ENCODE data around the gene ZNRF1.
A peak's percentile ranks its signal among the peaks of the same experiment; 100 is the strongest.

Gene ZNRF1

DNA sequence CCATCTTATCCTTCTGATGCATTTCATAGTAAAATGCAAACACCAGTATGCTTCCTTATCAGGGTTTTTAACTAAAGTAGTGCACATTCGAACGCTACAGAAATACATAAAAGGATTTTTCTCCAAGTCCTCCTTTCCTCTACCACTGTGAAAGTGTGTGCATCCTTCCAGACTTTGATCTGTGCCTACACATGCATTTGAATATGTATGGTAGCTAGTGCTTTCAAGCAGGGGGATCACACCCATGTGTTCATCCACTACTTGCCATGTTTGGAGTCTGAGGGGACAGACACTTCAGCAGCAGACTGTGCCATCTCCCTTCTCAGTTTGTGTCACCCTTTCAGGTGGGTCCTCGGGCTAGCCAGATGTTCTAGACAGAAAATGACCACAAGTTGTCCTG, 102.8 kb downstream of the ZNRF1 start:
- DNase-seq, result no peak

DNA sequence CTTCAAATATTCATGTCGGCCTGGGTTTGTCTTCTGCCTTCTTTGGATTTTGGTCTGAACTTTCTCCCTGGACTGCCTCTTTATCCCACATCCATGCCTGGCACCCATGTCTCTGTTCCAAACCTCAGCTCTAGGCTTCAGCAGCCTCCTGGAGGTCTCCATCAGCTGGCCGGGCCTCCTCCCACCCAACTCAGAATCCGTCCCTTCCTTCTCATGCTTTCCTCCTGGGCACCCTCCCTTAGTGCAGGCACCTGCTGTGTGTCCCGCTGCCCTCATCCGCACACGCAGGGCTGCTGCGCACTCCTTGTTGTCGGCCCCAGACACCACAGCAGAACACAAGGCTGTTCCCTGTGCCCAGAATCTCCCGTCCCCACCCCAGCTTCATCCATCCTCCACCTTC, 103.8 kb downstream of the ZNRF1 start:
- no peak for DNase-seq

DNA sequence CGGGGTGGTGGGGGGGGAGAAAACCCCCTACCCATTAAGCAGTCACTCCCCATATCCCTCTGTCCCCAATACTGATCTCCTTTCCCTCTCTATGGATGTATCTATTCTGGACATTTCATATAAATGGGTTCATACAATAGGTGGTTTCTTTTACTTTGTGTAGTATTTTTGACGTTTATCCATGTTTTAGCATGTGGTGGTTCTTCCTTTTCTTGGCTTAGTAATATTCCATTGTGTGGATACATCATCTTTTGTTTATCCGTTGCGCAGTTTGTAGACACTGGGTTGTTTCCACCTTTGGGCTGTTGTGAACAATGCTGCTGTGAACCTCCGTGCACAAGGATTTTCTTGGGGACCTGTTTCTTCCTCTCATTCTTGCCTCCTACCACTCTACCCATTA, 105.2 kb downstream of the ZNRF1 start:
- no peak for DNase-seq

DNA sequence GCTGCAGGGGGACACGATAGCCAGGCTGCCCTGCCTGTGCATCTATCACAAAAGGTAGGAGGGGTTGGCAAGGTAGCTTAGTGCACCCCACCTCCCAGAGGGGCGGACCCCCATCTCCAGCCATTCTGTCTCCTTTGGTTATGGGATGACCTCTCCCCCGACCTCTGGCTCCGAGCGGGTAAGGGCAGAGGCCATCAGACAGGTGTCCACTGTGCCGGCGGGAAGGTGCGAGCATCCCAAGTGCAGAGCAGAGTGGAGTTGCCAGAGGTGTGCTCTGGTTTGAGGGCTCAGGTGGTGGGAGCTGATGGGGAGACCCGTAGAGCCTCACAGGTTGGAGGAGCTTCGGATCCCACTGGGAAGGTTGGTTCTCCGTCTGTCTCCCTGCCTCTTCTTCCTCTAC, 106.0 kb downstream of the ZNRF1 start:
- DNase-seq, result no peak

DNA sequence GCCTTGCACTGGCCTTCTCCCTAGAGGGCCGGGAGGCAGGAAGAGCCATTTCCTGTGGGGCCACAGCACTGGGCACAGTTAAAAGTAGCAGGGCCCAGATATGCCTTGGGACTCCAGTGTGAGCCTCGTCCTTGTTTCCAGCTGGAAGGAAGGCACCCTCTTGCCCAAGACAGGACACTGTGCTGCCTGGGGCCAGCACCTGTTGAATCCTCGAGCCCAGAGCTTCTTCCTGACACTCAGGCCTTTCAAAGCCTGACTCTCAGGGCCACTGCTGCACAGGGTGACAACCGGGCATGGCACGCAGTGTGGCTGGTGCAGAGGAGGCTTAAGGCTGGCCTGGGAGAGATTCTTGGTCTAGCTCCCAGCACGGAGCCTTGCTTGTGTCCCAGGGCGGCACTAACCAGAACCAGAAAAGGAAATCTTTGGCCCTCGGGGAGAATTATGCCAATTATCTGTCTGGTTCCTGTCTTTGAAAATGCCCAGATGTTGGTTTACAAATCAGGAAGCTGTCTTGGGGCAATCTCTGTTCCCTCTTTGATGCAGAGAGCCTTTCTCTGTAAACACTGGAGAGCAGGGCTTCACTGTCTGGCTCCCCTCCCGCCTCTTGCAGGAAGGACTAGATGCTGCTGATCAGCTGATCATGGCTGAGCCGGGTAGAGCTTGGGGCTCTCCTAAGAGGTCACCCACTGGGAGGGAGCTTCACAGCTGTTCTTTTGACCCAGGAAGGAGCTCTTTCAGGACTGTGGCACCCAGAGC, 106.7 kb downstream of the ZNRF1 start:
- no peak for DNase-seq

DNA sequence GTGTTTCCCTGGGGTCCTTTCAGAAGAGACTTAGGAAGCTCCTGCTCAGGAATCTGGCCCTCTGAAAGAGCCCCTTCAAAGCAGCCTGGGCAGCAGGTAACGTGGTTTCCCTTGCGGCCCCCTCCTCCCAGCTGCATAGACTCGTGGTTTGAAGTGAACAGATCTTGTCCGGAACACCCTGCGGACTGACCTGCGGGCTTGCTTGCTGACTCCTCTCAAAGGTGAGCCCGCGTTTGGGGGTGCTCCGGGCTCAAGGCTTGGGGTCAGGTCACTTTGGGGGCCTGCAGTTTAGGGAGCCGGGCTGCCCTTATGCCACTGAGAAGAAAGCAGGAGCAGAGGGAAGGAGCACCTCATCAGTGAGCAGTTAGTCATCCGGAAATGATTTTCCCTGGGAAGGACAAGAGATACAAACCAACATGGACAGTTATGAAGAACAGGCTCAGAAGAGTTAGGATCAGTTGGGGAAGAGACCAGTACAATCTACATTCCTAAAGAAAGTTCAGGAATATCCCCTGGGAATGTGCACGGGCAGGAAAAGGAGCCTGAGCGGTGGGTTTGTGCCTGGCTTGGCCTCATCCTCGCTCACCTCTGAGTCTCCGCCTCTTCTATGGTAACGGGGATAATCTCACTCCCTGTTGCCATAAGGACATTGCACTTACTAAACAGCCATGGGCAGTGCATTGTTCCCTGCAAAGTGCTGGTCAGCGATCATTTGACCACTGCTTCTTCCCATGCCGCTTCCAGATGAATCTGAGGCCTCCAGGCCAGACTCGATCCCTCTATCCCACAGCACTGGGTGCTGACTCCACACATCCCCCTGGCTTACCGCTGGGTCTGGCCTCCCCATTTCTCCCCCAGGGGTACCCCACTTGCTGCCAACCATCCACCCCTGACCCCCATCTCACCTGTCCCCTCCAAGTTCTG, 107.8 kb downstream of the ZNRF1 start:
- no peak for DNase-seq

DNA sequence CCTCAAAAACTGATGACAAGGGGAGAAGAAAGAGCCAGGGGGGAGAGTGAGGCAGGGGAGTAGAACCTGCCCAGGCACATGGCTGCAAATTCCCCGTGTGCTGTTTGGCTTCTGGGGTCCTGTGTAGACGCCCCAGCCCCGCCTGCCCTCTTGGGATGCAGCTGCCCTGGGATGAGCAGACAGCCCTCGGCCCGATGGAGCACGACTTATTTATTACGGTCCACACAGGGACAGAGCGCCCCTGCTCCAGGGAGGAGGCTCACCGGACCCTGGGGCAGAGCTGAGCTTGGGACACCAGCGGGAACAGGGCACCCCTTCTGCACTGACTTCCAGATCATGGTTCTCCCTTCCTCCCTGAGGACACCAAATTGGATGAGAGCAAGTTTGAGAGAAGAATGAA, 108.7 kb downstream of the ZNRF1 start:
- DNase-seq, result no peak

DNA sequence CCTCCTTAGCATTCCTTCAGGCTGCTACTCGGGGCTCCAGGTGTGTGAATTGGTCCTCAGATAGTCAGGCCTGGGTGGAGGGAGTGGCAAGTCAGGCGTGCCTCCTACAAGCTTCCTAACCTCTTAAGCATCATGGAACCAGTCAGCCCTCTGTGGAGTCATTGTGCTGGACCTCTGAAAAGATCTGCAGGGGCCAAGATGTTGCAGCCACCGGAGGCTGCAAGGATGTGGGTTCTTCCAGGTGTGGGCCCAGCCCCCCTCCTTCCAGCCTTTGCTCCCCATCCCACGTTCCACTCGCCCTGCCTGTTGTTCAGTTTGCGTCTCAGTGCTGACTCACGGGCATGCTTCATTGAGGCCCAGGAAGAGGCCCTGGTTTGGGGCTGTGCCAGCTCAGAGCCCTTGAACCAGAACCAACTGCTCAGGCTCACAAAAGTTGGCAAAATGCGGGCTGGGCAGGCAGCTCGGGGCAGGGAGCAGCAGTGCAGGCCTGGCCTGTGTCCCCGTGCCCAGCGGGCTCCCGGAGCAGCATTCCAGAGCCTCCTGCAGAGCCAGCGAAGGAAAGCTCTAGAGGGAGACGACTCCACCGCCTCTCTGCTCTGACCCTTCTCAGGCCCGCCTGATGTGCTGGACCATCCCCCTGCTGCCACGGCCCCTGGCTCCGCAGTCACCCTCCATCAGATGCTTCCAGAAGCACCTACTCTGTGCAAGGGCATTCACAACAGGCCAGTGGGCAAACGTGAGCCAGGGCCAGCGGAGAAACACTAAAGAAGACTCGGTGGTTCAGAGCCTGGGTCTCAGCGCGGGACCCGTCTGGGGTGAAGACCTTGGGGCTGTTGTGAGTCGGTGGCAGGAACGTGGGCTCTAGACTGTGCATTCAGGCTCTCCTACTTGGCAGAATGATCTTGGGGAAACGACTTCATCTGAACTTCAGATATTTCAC, 110.2 kb downstream of the ZNRF1 start:
- DNase-seq, result peak; percentile 67

DNA sequence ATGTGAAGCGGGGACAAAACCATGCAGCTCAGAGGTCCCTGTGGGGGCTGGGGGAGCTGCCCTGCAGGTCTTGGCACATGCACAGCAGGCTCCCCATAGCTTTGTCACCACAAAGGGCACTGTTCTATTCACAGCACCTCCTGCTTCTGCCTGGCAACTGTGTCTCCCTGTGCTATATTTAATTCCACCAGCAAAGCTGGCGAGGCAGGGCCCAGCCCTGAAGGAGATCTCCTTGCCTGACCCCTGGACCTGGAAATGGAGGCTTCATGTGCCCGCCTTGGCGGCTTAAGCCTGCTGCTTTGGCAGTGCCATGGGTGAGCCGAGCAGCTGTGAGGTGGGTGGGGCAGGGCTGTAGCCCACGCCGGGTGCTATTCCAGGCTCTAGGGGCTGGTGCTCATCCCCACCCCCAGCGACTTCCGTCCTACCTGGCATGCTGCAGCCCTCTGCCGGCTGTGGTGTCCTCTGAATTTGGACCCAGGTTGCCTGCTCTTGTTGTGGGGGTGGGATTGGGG, 111.0 kb downstream of the ZNRF1 start:
- peak; percentile 32 for DNase-seq

DNA sequence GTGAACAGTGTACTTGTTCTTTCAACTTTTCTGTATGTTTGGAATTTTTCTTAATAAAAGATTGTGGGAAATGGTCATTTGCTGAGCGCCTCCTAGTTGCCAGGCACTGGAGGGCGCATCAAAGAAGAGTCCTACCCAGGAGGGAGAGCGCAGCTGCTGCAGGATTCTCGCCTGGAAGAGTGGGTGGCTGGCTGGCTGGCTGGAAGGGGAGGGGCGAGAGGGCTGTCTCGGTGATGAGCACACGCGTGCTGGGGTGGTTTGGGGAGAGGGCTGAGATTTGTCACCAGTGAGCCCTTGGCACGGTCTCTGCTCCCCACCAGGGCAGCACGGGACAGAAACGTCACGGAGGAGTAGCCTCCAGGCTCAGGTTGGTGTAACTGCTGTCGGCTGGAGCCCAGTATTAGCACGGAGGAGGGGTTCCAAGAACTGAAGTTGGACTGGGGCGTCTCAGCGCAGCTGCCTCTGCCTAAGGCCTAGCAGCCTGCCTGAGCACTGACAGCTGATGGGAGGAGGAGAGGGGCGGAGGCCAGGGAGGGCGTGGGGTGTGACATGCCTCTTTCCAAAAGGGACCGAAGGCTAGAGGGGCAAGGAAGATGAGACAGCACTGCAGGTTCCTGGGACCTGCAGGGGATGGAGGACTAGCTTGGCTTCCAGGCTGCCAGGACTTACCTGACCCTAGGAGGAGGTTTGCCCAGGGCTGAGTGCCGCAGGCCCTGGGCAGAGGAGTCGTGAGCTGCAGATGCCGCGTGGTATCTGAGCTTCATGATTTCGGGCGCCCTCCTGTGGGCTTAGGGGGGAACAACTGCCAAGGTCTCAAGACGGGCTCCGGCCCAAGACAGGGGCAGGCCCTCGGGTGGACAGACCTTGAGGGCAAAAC, 112.1 kb downstream of the ZNRF1 start:
- DNase-seq, result peak; percentile 80

DNA sequence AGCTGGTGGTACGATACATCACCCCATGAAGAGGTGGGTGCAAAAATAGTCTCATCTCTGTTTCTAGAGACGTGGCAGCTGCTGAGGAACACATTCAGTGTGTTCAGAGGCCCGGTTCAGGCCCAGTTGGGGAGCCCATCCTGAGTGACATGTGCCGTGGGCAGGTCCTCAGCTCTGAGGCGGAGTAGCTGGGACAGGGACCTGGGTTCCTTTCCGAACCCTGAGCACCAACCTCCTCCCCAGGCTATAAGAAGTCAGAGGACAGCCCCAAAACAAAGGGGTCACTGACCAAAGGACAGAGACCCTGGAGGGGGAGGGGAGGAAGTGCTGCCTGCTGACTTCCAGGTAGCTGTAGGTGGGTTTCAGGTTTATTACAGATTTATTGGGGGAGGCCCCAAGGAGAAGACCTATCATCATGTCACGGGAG, 112.7 kb downstream of the ZNRF1 start:
- no peak for DNase-seq

DNA sequence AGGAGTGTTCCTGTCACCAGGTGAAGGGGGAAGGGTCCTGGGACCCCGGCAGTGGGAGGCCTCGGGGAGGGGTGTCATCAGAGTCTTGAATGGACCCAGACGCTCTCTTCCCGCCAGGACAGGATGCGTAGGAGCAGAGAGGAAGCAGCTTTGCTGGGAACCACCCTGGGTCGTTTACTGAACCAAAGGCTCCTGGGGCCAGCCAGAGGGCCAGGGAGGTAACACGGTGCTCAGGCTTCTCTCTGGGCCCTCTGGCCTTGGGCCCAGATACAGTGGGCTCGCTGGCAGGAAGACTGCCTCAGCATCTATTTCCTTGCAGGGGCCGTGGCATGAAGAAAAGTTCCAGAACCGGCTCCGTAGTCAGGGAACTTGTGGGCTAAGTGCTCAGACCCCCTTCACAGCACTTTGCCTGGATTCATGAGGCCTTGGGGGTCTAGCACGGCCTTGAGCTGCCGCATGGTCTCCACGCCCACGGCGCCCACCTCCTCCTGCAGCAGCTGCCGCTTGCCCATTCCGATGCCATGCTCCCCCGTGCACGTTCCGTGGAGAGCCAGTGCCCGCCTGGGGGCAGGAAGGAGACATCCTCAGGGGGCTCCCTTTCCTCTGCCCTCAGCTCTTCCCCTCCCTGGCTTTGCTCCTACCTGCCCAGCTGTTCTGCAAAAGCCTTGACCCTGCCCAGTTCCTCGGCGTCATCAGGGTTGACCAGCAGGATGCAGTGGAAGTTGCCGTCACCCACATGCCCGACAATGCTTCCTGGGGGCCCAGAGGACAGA, 113.3 kb downstream of the ZNRF1 start:
- DNase-seq, result no peak

DNA sequence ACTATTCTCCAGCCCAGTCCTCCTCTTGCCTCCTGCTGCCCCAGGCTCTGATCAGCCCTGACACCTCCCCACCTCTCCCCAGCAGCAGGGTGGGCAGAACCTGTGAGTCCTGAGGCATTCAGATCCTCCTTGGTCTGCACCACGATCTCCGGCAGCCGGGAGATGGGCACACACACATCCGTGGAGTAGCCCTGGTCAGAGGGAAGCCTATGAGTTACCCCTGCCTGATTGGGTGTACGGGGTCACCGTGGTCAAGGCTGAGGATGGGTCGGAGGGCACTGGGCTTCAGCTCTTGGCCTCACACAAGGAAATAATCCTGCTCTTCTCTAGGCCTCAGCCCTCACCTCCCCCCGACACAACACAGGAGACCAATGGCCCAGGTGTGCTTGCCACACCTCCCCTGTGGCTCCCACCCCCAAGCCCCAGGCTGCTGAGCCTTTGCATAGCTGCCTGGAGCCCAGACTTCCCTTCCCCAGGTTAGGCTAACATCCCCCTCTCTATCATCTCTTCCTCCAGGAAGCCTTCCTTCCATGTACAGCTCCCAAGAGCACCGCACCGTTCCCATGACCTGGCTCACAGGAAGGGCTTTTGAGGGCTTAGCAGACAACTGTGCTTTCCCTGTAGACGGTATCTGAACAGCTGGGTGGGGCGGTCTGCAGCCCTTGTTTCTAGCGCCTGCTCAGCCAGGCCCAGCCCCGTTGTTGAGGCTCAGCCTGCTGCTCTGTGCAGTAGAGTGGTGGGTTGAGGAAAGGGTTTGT, 114.1 kb downstream of the ZNRF1 start:
- DNase-seq, result no peak

DNA sequence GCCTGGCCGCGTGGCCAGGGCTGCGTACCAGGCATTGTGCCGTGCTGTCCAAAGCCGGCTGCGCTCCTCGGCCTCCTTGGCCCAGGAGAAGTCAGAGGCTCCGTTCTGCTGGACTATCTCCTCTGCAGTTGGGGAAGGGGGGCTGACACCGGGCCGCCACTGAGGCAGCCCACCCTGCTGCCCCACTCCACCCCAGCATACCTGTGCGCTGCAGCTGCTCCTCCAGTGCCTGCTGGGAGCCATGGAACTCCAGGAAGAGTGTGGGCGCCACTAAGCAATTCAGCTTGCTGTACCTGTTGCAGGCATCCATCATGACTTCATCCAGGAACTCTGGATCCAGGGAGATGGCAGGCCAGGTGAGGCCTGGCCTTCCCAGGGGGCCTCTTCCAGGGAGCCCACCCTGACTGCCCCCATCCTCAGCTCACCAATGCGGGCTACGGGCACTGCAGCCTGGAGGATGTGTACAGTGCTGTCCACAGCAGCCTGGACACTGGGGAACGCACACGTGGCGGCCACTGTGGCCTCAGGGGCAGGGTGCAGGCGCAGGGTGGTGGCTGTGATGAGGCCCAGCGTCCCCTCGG, 114.8 kb downstream of the ZNRF1 start:
- DNase-seq, result no peak

DNA sequence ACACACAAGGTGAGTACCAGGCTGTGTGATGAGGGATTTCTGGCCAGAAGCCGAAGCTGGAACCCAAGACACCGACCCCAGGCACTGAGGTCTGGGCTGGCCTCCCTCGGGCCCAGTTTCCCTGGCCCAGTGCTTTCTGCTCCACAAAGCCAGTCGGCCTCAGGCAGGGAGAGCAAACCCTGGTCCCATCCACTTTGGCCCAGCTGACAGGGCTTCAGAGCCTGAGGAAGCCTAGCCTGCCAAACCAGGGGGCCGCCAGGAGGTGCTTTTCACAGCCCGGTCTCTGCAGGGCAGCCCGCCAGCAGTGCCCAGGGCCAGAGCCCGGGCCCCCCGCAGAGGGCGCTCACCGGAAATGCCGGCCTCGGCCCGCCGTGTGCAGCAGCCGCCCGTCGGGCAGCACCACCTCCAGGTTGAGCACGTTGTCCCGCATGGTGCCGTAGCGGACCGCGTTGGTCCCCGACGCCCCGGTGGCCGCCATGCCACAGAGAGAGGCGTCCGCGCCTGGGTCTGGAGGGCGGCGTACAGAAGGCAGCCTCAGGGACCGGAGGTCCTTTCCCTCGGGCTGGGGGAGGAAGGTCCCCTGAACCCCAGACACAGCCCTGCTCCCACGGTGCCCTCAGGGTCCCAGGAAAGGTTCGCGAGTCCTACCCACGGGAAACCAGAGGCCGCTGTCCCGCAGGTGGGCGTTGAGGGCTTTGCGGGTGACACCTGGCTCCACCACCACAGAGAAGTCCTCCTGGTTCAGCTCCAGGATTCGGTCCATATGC, 115.5 kb downstream of the ZNRF1 start:
- DNase-seq, result no peak

DNA sequence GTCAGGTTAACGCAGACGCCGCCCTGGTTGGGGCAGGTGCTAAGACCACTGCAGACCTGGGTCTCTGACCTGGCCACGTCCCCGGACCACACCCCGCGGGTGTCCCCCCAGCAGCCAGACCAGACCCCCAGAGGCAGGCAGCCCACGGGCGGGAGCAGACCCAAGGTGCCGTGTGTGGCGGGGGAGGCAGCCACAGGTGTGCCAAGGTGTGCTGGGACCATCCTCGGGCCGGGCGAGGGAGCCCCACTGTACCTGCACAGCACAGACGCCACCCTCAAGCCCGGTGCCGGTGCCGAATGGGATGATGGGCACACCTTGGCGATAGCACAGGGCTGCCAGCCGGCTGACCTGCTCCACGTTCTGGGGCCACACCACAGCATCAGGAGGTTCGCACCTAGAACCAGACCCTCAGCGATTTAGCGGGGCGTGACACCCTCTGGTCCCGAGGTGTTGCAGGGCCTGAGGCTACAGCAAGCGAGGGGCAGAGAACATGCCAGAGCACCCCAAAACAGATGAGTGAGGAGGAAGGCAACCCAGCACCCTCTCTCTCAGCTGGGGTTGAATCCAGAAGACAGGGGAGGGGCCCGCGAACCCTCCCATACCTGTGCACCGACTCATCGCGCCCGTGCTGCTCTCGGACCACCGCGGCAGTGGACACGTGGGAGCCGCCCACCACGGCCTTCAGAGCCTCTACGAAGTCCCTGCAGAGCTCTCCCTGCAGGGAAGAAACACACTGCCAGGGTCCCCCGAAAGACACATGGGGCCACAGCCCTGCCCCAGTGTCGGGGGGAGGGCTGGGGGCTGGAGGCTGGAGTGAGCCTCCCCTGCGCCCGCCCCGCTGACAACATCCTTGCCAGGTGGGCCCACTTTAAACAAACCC, 116.4 kb downstream of the ZNRF1 start:
- no peak for DNase-seq

DNA sequence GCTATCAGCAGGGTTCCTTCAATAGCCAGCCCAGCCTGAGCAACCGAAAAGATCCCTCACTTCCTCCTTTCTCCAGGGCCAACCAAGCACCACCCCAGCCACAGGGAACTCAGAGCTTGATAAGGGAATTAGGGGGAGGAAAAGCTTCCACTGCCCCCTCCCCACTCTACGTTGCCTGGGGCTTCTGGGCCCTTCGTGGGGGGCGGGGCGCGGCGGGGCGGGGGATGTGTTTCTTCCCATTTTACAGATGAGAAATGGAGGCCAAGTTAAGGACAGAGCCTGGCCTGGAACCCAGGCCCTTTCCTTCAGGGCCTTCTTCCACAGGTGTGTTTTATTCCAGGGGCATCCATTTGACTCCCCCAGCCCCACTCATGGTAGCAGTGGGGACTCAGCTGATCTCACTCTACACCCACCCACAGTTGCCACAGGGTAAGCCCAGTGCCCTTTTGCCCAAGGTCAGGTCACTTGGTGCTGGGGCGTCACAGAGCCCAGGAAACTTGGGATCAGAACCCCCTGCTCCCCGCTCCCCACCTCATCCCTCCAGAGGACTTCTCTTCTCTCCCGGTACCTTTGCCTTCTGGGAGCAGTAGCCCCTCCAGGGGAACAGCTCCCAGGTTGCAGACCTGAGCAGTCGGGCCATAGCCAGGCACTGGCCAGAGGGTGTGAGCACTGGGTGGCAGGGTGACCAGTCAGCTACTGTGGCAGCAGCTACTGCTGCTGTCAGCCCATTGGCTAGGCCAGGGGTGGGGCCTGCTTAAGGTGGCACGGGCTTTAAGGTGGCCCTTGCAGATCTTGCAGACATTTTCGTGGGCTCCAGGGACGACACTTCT, 117.5 kb downstream of the ZNRF1 start, which contains the start of gene LDHD:
TSS of gene LDHD (minus strand) at position 700 of the 830 bp plus-strand sequence. CDS start at position 640, 60 bp downstream.
- DNase-seq, result no peak
